OCI-LY3 (cell line): ENCODE measurements around the gene GTF3C4.

Experiments
- H2AFZ ChIP-seq: fragments of 200-600, 300-600 bp; shearing (Covaris generic); 2 replicates; pipeline ENCODE4 v1.6.0; 2014; ENCODE audit warnings: antibody characterized with exemption, low read depth, low read length
- H3K27ac ChIP-seq: fragments of 200-600, 300-600 bp; sonication (generic); 2 replicates; pipeline ENCODE4 v1.5.1; 2014; ENCODE audit warnings: mild to moderate bottlenecking, low read length, moderate library complexity, mixed read lengths
- H3K27me3 ChIP-seq: fragments of 200-600, 300-600 bp; sonication (generic); 2 replicates; pipeline ENCODE4 v1.6.1; 2014; ENCODE audit warnings: low read depth, low read length, mixed read lengths
- H3K36me3 ChIP-seq: fragments of 200-600, 300-600 bp; sonication (generic); replicated peaks from 2 replicates; pipeline ENCODE3; 2014; ENCODE audit warnings: low read depth, low read length, mixed read lengths
- H3K4me1 ChIP-seq: fragments of 300-600, 200-600 bp; sonication (generic); 2 replicates; pipeline ENCODE4 v1.6.1; 2014; ENCODE audit warnings: low read length, mixed read lengths
- H3K4me2 ChIP-seq: fragments of 200-600, 300-600 bp; sonication (generic); 2 replicates; pipeline ENCODE4 v1.6.1; 2014; ENCODE audit warnings: low read length, mixed read lengths
- H3K4me3 ChIP-seq: fragments of 300-600, 200-600 bp; sonication (generic); 2 replicates; pipeline ENCODE4 v1.5.1; 2014; ENCODE audit warnings: antibody characterized with exemption, mild to moderate bottlenecking, low read length, moderate library complexity
- H3K79me2 ChIP-seq: fragments of 300-600, 200-600 bp; shearing (Covaris generic); 2 replicates; pipeline ENCODE4 v1.6.1; 2014; ENCODE audit warnings: mild to moderate bottlenecking, low read length, mixed read lengths
- H3K9ac ChIP-seq: fragments of 300-600, 200-600 bp; shearing (Covaris generic); 2 replicates; pipeline ENCODE4 v1.6.0; 2014; ENCODE audit warnings: mild to moderate bottlenecking, low read length, moderate library complexity
- H3K9me3 ChIP-seq: fragments of 200-600, 300-600 bp; shearing (Covaris generic); 2 replicates; pipeline ENCODE4 v1.6.1; 2014; ENCODE audit warnings: low read length, mixed read lengths; ENCODE audit not compliant: insufficient read depth
- H4K20me1 ChIP-seq: fragments of 200-600, 300-600 bp; sonication (generic); 2 replicates; pipeline ENCODE4 v1.6.1; 2016; ENCODE audit warnings: low read length, mixed read lengths; ENCODE audit not compliant: insufficient read depth
- EZH2phosphoT487 ChIP-seq: fragments of 200-600 bp; shearing (Covaris generic); IDR thresholded peaks from 2 replicates; pipeline ENCODE4 v1.6.1; 2018; ENCODE audit warnings: antibody characterized with exemption, mixed run types, low read depth
- TF ChIP-seq, protein P1 (sequence below): fragments of 200-600, 300-600 bp; sonication (generic); IDR thresholded peaks from 2 replicates; pipeline ENCODE4 v1.5.1; 2014; ENCODE audit warnings: antibody characterized with exemption, low read length, low read depth

Gene GTF3C4

DNA sequence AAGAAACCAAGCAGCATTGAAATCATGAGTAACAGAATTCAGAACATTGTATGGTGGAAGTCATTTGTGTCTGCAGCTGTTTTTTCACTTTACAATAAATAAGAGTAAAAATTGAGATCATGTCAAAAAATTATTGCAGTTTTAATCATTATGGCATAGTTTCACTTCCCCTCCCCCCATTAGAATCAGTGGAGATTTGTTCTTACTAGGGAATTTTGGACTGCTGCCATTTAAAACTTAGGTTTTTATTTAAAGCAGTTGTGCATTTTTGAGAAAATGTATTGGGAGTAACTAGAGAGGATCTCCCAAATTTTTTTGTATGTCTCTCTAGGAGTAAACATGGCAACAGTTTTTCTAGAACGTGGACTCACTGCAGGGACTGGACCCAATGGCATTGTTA, 20.4 kb downstream of the GTF3C4 start:
- Histone ChIP-seq H3K36me3 (peaks cover 73% of the 10 kb centered on the region), H3K79me2 (peaks cover 12% of the 10 kb centered on the region), H3K9me3 (no peaks in the 10 kb centered on the region), H2AFZ (no peak overlapping the region), H3K27me3 (no peaks in the 10 kb centered on the region), H3K4me3 (no peak overlapping the region), H4K20me1 (peaks cover 11% of the 10 kb centered on the region), H3K4me2 (no peak overlapping the region), H3K9ac (no peak overlapping the region), H3K27ac (no peak overlapping the region), H3K4me1 (no peaks in the 10 kb centered on the region)
- no peak for TF ChIP-seq EZH2phosphoT487
- TF ChIP-seq, protein P1, sequence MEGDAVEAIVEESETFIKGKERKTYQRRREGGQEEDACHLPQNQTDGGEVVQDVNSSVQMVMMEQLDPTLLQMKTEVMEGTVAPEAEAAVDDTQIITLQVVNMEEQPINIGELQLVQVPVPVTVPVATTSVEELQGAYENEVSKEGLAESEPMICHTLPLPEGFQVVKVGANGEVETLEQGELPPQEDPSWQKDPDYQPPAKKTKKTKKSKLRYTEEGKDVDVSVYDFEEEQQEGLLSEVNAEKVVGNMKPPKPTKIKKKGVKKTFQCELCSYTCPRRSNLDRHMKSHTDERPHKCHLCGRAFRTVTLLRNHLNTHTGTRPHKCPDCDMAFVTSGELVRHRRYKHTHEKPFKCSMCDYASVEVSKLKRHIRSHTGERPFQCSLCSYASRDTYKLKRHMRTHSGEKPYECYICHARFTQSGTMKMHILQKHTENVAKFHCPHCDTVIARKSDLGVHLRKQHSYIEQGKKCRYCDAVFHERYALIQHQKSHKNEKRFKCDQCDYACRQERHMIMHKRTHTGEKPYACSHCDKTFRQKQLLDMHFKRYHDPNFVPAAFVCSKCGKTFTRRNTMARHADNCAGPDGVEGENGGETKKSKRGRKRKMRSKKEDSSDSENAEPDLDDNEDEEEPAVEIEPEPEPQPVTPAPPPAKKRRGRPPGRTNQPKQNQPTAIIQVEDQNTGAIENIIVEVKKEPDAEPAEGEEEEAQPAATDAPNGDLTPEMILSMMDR, result no peak

GRCh38 chr9:132694144-132694543, 23.9 kb downstream of the GTF3C4 start:
- no peak for TF ChIP-seq EZH2phosphoT487
- TF ChIP-seq, protein P1, result peak; percentile 38
- H3K4me2 ChIP-seq, result no peak overlapping the region
- H3K27ac ChIP-seq, result no peak overlapping the region
- H3K9ac ChIP-seq, result no peak overlapping the region
- no peaks in the 10 kb centered on the region for H3K27me3 ChIP-seq
- no peak overlapping the region for H2AFZ ChIP-seq
- H3K4me1 ChIP-seq, result no peaks in the 10 kb centered on the region
- H3K36me3 ChIP-seq, result peaks cover 58% of the 10 kb centered on the region
- H4K20me1 ChIP-seq, result peaks cover 8% of the 10 kb centered on the region; the same call in 1 of the 2 replicates
- 0 out of 2 replicates have a peak, but pooled peaks cover 2% of the 10 kb centered on the region for H3K79me2 ChIP-seq
- peaks cover 16% of the 10 kb centered on the region; the same call in 1 of the 2 replicates for H3K9me3 ChIP-seq
- H3K4me3 ChIP-seq, result no peak overlapping the region

DNA sequence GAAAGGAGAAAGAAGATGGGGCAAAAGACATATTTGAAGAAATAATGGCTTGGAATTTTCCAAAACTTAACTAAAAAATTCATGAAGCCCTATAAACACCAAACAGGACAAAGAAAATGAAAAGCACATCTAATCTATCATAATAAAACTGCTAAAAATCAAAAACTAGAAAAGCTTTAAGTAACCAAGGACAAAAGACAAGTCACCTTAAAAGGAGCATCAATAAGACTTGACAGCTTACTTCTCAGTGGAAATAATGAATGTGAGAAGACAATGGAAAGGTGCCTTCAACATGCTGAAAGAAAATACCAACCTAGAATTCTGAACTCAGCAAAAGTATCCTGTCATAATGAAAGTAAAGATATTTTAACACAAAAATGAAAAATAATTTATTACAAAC, 27.0 kb downstream of the GTF3C4 start:
- Histone ChIP-seq H3K9ac (no peak overlapping the region), H3K4me2 (no peak overlapping the region), H3K27ac (no peak overlapping the region), H3K9me3 (peaks cover 16% of the 10 kb centered on the region; the same call in 1 of the 2 replicates), H2AFZ (no peak overlapping the region), H3K4me1 (no peaks in the 10 kb centered on the region), H3K4me3 (no peak overlapping the region), H3K79me2 (no peaks in the 10 kb centered on the region), H3K36me3 (peaks cover 34% of the 10 kb centered on the region), H4K20me1 (peaks cover 5% of the 10 kb centered on the region; the same call in 1 of the 2 replicates), H3K27me3 (no peaks in the 10 kb centered on the region)
- TF ChIP-seq EZH2phosphoT487, result no peak
- TF ChIP-seq, protein P1, result no peak

- Histone ChIP-seq H3K4me2 (no peak overlapping the region), H3K4me3 (no peak overlapping the region), H3K27me3 (no peaks in the 10 kb centered on the region), H3K36me3 (peaks cover 18% of the 10 kb centered on the region), H2AFZ (no peak overlapping the region), H3K79me2 (no peaks in the 10 kb centered on the region), H4K20me1 (no peaks in the 10 kb centered on the region), H3K9ac (no peak overlapping the region), H3K4me1 (no peaks in the 10 kb centered on the region), H3K27ac (no peak overlapping the region), H3K9me3 (peaks cover 16% of the 10 kb centered on the region; the same call in 1 of the 2 replicates)
- TF ChIP-seq, protein P1, result no peak
- TF ChIP-seq EZH2phosphoT487, result no peak
Observed at GRCh38 chr9:132698989-132699388, 28.7 kb downstream of the GTF3C4 start.
